MV-4-11 (cell line): ENCODE measurements around the gene VSIG10.

Experiments
- DNase-seq: peaks from one replicate; lab custom pipeline; 2025; lab: John Stamatoyannopoulos, UW

Gene VSIG10

GRCh38 chr12:118059341-118060191 is 44.2 kb downstream of the VSIG10 start:
- DNase-seq: no peak

- DNase-seq: no peak
Observed at GRCh38 chr12:118058881-118059280, 44.9 kb downstream of the VSIG10 start.

- DNase-seq: no peak
Observed at GRCh38 chr12:118058227-118058626, 45.6 kb downstream of the VSIG10 start.

- no peak for DNase-seq
Observed at GRCh38 chr12:118055865-118056773, 47.7 kb downstream of the VSIG10 start.

GRCh38 chr12:118055144-118055557 is 48.7 kb downstream of the VSIG10 start:
- DNase-seq: peak; percentile 63

GRCh38 chr12:118053071-118053985 is 50.5 kb downstream of the VSIG10 start:
- no peak for DNase-seq

DNA sequence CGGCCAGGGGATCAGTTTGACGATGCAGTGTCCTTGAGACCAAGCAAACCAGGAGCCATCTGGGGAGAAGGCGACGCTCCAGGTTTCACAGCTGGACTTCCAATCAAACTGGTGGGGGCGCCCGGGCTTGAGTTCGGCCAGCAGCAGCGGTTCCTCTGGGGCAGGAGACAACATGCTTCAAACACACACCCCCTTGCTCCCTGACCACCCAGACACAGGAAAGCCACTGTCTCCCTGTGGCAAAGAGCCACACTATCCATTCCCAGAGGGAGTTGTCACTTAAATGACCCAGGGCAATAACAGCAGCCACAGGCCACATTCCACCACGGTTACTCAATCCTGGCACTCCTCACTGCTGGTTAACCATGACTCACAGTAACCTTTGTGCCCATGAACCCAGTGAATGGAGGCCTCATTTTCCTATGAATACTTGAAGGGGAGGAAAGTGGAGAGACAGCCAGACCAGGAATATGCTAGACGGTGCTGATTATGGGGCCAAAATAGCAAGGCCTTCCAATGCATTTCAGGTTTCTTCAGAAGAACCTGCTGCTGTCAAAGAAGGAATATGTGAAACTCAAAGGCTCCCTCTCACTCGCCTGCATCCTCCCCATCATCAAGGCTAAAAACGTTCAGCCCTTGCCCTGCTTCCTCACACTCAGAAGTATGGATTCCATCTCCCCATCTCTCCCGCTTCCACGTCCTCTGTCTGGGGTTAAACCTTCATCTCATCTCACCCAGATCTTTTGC is 51.3 kb downstream of the VSIG10 start:
- peak; percentile 75 for DNase-seq

DNA sequence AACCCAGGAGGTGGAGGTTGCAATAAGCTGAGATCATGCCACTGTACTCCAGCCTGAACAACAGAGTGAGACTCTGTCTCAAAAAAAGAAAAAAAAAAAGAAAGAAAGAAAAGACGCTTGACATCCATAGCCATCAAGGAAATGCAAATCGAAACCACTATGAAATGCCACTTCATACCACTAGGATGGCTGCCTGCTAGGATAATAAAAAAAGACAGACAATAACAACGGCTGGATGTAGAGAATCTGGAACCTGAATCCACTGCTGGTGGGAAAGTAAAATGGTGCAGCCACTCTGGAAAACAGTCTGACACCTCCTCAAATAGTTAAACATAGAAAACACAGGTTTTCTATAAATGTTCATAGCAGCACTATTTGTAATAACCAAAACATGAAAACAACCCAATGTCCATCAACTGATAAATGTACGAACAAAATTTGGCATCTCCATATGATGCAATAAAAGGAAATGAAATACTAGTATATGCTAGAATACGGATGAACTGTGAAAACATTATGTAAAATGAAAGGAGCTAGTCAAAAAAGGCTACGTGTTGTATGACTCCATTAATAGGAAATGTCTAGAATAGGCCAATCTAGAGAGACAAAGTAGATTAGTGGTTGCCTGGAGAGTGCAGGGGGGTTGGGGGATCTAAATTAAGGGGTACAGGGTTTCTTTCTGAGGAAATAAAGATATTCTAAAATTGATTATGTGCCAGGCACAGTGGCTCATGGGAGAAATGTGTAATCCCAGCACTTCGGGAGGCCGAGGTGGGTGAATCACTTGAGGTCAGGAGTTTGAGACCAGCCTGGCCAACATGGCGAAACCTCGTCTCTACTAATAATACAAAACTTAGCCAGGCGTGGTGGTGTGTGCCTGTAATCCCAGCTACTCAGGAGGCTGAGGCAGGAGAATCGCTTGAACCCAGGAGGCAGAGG is 52.6 kb downstream of the VSIG10 start:
- no peak for DNase-seq

- no peak for DNase-seq
Observed at GRCh38 chr12:118046430-118046829, 57.4 kb downstream of the VSIG10 start.

DNA sequence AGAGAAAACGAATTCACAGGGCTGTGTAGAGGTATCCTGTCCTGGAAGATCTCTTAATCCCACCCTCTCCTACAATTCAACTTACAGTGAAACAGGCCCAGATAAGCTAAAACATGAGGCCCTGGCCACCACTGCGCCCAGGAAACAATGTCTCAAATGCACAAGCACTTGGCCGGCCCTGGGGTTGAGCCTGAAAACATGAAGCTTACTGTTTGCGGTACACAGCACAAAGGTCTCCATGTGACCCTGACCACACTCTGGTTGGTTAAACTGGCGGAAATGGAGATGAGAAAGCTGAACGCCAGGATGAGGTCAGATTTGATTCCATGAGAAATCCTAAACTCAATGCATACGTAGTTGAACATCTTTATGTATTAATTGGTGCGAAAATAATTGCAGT is 59.2 kb downstream of the VSIG10 start:
- no peak for DNase-seq

GRCh38 chr12:118044075-118044474 is 59.7 kb downstream of the VSIG10 start:
- no peak for DNase-seq

DNA sequence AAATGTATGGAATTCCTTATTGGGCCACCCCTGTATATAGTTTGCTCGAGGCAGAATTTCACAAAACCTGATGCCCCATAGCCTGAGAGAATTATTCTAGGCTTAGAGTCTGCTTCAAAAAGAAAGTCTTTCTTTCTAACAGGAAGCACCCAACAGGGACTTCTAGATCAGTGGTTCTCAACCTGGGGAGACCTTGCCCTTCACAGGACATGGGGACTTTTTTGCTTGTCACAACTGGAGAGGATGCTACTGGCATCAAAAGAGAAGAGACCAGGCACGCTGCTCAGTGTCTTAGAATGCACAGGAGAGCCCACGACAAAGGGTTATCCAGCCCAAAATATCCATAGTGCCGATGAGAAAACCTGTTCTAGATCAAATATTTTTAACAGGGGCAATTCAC is 61.7 kb downstream of the VSIG10 start:
- DNase-seq: no peak

GRCh38 chr12:118038137-118038536 is 65.7 kb downstream of the VSIG10 start:
- no peak for DNase-seq

- DNase-seq: no peak
Observed at GRCh38 chr12:118036672-118037411, 67.0 kb downstream of the VSIG10 start.

DNA sequence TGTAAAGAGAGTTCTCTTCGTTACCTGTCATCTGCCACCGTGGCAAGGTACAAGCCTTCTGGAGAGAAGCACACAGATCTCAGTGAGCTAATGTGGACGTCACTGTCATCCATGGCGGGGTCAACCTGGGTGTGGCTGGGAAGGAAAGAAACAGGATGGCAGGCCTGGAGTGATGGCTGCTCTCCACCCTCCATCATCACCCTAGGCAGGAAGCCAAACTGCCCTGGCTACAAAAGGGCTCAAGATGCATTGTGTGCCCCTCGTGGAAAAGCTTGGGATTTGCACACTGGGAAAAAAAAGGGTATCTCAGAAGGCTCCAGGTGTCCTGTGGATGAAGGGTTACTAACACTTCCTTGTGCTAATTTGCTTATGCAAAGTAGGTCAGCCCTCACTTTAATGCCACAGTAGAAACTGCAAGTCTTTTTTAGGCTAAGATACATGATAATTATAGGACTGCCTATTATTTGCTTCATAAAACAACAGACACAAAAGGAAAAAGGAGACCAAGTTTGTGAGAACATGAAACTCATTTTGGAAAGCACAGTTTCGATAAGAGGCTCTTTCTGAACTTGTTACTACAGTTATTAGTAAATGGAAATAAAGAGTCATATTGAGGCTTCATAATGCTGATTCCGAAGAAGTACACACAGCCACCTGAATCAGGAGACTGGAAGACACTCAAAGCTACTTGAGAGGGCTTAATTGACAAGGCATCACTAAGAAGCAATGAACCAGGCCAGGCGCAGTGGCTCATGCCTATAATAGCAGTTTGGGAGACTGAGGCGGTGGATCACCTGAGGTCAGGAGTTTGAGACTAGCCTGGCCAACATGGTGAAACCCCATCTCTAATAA is 68.4 kb downstream of the VSIG10 start:
- DNase-seq: no peak

DNA sequence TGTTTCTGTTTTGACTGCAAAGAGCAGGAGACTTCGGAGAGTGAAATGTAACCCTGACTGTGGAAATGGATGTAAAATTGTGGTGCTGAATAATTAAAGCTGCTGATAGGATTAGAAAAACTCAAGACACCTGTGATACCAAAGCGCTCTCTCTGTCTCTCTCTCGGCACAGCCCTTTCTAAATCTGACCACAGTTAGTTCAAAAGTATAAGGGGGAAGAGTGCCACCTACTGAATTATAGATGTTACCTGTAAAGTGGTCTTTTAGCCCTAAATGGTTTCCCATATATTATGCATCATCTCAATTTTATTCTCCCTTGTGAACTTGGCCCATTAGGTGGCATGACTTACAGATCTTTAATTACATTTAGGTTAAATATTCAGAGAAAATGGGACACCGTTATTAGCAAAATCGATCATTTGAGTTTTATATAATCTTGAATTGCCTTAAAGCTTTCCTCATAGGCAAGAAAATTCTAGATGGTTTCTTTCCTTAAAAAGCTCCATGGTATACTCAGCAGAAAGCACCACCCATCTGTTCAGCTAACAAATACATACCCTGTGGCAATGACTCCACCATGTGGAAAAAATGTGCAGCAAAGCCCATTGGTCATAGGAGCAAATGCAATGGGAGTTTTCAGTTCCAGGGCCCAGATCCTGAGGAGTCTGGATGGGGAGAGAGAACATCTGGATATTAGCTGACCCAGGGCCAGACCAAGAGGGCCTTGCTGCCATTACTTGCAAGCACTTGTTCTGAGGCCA is 69.2 kb downstream of the VSIG10 start:
- DNase-seq: no peak

DNA sequence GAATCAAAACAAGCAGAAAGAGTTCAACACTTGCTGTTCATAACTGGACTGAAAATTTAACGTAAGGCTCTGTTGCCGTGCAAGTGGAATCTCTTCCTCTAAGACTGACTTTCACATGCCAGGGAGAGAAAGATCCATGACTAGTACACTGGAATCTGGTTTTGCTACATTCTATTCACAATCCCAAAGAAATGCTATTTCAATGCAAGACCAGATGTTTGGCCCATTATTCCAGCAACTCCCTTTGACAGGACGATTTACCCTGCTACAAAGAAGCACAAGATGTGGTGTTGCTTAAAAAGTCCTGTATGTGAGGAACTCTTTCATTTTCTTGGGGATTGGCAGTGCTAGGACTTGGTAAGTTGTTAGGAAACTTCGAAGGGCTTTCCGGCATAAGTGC is 69.9 kb downstream of the VSIG10 start:
- DNase-seq: no peak

GRCh38 chr12:118033323-118033722 is 70.5 kb downstream of the VSIG10 start:
- DNase-seq: no peak
